IMR-90 (cell line): Measurements from ENCODE around the gene LMAN2L. TPM values are rescaled to one million over a fixed set of nuclear protein-coding genes. Genes with fewer than 3 reads are reported as not detected.

Experiments used
- ATAC-seq: fragments of 200-7000 bp; cut with Tn5 transposase; 2 replicates; pipeline ENCODE4 v1.9.1; 2020; ENCODE audit warnings: low read depth, mild to moderate bottlenecking, moderate library complexity
- BruUV-seq: library from RNA; stranded (reverse); fragments of 400-500 nt; replicated peaks from 2 replicates; lab custom pipeline; 2021; lab: Mats Ljungman, UMichigan
- CTCF ChIA-PET: fragments of 300-600 bp; formaldehyde crosslinking; extraction: SDS; loops from one replicate; lab custom pipeline; 2021; ENCODE audit warnings: antibody characterized with exemption; lab: Yijun Ruan, JAX
- POLR2A ChIA-PET: fragments of 300-600 bp; sonication (Branson Sonifier 250); formaldehyde crosslinking; loops from one replicate; lab custom pipeline; 2022; ENCODE audit warnings: antibody characterized with exemption; ENCODE audit not compliant: unreplicated experiment; lab: Charles Lee
- DNase-seq: peaks from one replicate; pipeline ENCODE4 v3.0.0; 2013
- H2AFZ ChIP-seq: replicated peaks from 2 replicates; pipeline ENCODE3; 2013; ENCODE audit warnings: low read length, mild to moderate bottlenecking; ENCODE audit not compliant: poor library complexity
- H2AK5ac ChIP-seq: 2 replicates; pipeline ENCODE4 v1.6.1; 2013; ENCODE audit warnings: low read depth, low read length, inconsistent platforms
- H2AK9ac ChIP-seq: replicated peaks from 2 replicates; pipeline ENCODE3; 2013; ENCODE audit warnings: mild to moderate bottlenecking, low read depth, low read length, moderate library complexity; ENCODE audit not compliant: poor library complexity
- H2BK120ac ChIP-seq: 2 replicates; pipeline ENCODE4 v1.6.1; 2013; ENCODE audit warnings: low read depth, low read length, inconsistent platforms
- H2BK15ac ChIP-seq: 3 replicates; pipeline ENCODE4 v1.6.1; 2013; ENCODE audit warnings: low read depth, low read length, inconsistent platforms
- H2BK20ac ChIP-seq: 2 replicates; pipeline ENCODE4 v1.6.1; 2013; ENCODE audit warnings: low read depth, mild to moderate bottlenecking, inconsistent platforms, low read length, moderate library complexity
- H2BK5ac ChIP-seq: 2 replicates; pipeline ENCODE4 v1.6.1; 2013; ENCODE audit warnings: mild to moderate bottlenecking, low read depth, low read length, inconsistent platforms; ENCODE audit not compliant: poor library complexity, severe bottlenecking
- H3K14ac ChIP-seq: replicated peaks from 2 replicates; pipeline ENCODE4 v1.6.1; 2013; ENCODE audit warnings: low read depth, low read length, inconsistent platforms
- H3K18ac ChIP-seq: 2 replicates; pipeline ENCODE4 v1.6.1; 2013; ENCODE audit warnings: low read depth, low read length, control low read depth
- H3K23ac ChIP-seq: 2 replicates; pipeline ENCODE4 v1.6.1; 2013; ENCODE audit warnings: low read depth, low read length, inconsistent platforms
- H3K27ac ChIP-seq: 2 replicates; pipeline ENCODE4 v1.5.1; 2013; ENCODE audit warnings: mild to moderate bottlenecking, control low read depth, low read length; ENCODE audit not compliant: insufficient read depth
- H3K27me3 ChIP-seq: 2 replicates; pipeline ENCODE4 v1.6.1; 2013; ENCODE audit warnings: low read length; ENCODE audit not compliant: control insufficient read depth, insufficient read depth
- H3K36me3 ChIP-seq: 2 replicates; pipeline ENCODE4 v1.6.1; 2013; ENCODE audit warnings: low read length, mixed read lengths; ENCODE audit not compliant: control insufficient read depth, insufficient read depth
- H3K4ac ChIP-seq: 2 replicates; pipeline ENCODE4 v1.6.1; 2013; ENCODE audit warnings: low read depth, low read length, inconsistent platforms
- H3K4me1 ChIP-seq: 2 replicates; pipeline ENCODE4 v1.6.1; 2013; ENCODE audit warnings: low read length, mixed read lengths; ENCODE audit not compliant: control insufficient read depth, insufficient read depth
- H3K4me2 ChIP-seq: 2 replicates; pipeline ENCODE4 v1.6.1; 2013; ENCODE audit warnings: low read depth, mild to moderate bottlenecking, control low read depth, low read length, moderate library complexity
- H3K4me3 ChIP-seq: 2 replicates; pipeline ENCODE4 v1.5.1; 2013; ENCODE audit warnings: low read depth, mild to moderate bottlenecking, control low read depth, low read length, moderate library complexity; ENCODE audit not compliant: insufficient read depth
- H3K56ac ChIP-seq: 2 replicates; pipeline ENCODE4 v1.6.1; 2013; ENCODE audit warnings: low read length, inconsistent platforms; ENCODE audit not compliant: insufficient read depth; ENCODE audit errors: extremely low read depth
- H3K79me1 ChIP-seq, 2 experiments: 2 replicates each; pipeline ENCODE4 v1.6.1; 2013; ENCODE audit warnings: low read length in 2 of 2, inconsistent platforms in 1 of 2, low read depth in 1 of 2
- H3K9ac ChIP-seq: 2 replicates; pipeline ENCODE4 v1.6.1; 2013; ENCODE audit warnings: low read depth, low read length, control low read depth
- H3K9me1 ChIP-seq: 2 replicates; pipeline ENCODE4 v1.6.1; 2013; ENCODE audit warnings: low read length, inconsistent platforms; ENCODE audit not compliant: insufficient read depth
- H3K9me3 ChIP-seq: 2 replicates; pipeline ENCODE4 v1.6.1; 2013; ENCODE audit warnings: low read length; ENCODE audit not compliant: control insufficient read depth, insufficient read depth
- H4K20me1 ChIP-seq: 2 replicates; pipeline ENCODE4 v1.6.1; 2013; ENCODE audit warnings: low read length, inconsistent platforms; ENCODE audit not compliant: insufficient read depth
- H4K5ac ChIP-seq: 2 replicates; pipeline ENCODE4 v1.6.1; 2013; ENCODE audit warnings: mild to moderate bottlenecking, low read depth, low read length, control low read depth
- H4K8ac ChIP-seq, 2 experiments: 2 replicates each; pipeline ENCODE4 v1.6.1; 2013; ENCODE audit warnings: low read depth in 2 of 2, low read length in 2 of 2, control low read depth in 1 of 2, inconsistent platforms in 1 of 2
- H4K91ac ChIP-seq: 2 replicates; pipeline ENCODE4 v1.6.1; 2013; ENCODE audit warnings: low read depth, low read length, inconsistent platforms; ENCODE audit not compliant: insufficient read depth
- BHLHE40 ChIP-seq: fragments of 150-350 bp; IDR thresholded peaks from 2 replicates; pipeline ENCODE4 v1.6.1; 2016; ENCODE audit warnings: mild to moderate bottlenecking, low read depth, low read length
- CTCF ChIP-seq: conservative IDR thresholded peaks from 2 replicates; pipeline ENCODE4 v1.5.1; 2012; ENCODE audit warnings: mild to moderate bottlenecking, low read depth, low read length, improper control_type of control experiment
- FOS ChIP-seq: fragments of 150-350 bp; IDR thresholded peaks from 2 replicates; pipeline ENCODE4 v1.6.1; 2016; ENCODE audit warnings: low read depth, low read length
- MAFK ChIP-seq: IDR thresholded peaks from 2 replicates; pipeline ENCODE4 v1.6.1; 2012; ENCODE audit warnings: low read depth, low read length, improper control_type of control experiment
- SMC3 ChIP-seq: fragments of 150-350 bp; IDR thresholded peaks from 2 replicates; pipeline ENCODE4 v1.6.1; 2016; ENCODE audit warnings: low read depth, mild to moderate bottlenecking, antibody characterized with exemption, low read length, moderate library complexity
- WGBS, 2 experiments: methylation state at CpG; one replicate each; pipeline versions ENCODE4 v1.1.5 to v1.1.7; 2013; ENCODE audit warnings: missing lambda C conversion rate in 2 of 2; ENCODE audit not compliant: insufficient read length in 1 of 2; ENCODE audit errors: extremely low coverage in 2 of 2; 5-methylcytosine and 5-hydroxymethylcytosine counted together
- dilution Hi-C: fragments of 300-500 bp; cut with HindIII; formaldehyde crosslinking; loops from one replicate; pipeline ENCODE4 v1.14.3; 2018; ENCODE audit warnings: low sequenced_read_pairs; ENCODE audit not compliant: unreplicated experiment
- in situ Hi-C: fragments of 300-500 bp; cut with MboI; formaldehyde crosslinking; loops from 3 replicates; pipeline ENCODE4 v1.14.3; 2019; ENCODE audit warnings: low sequenced_read_pairs, inconsistent platforms, mixed read lengths
- intact Hi-C: fragments of 100-400 bp; cut with micrococcal nuclease; formaldehyde crosslinking; loops from 2 replicates; pipeline ENCODE4 v1.10.0; 2022
- polyA plus RNA-seq, 3 experiments: library from polyadenylated mRNA; depleted of rRNA; stranded (reverse); fragments of >200 nt; gene quantifications; 2 replicates each; pipeline ENCODE4 v1.2.3, GENCODE V29; 2012; ENCODE audit warnings: low replicate concordance in 1 of 3
- total RNA-seq: library from RNA; depleted of rRNA; stranded (reverse); fragments of >200 nt; gene quantifications from 2 replicates; pipeline ENCODE4 v1.2.3, GENCODE V29; 2012

Gene LMAN2L
- total and polyA plus RNA-seq, 2 of the 4 experiments (the other 2 are of a cell fraction), result 22.5 to 22.9 TPM

- POLR2A ChIA-PET, result no interaction called here
- WGBS, 2 experiments, result no CpG with 5 or more reads among the region's 5 CpGs
Measured at GRCh38 chr2:96680561-96681141, 59.2 kb downstream of the LMAN2L start.

More at GRCh38 chr2:96680561-96681141, 59.2 kb downstream of the LMAN2L start:
- Histone ChIP-seq H3K4me3 (no peak overlapping the region), H4K20me1 (no peaks in the 10 kb centered on the region), H2BK20ac (no peak overlapping the region), H3K9me3 (no peaks in the 10 kb centered on the region), H3K9ac (no peak overlapping the region), H2AK5ac (no peak overlapping the region), H3K79me1 (no peaks in the 10 kb centered on the region), H4K8ac (no peak overlapping the region), H2BK15ac (no peak overlapping the region), H3K36me3 (no peaks in the 10 kb centered on the region), H2BK120ac (no peak overlapping the region), H2AFZ (no peak overlapping the region), H3K18ac (no peak overlapping the region), H2AK9ac (no peak overlapping the region), H3K4ac (no peak overlapping the region), H4K91ac (no peak overlapping the region), H3K23ac (no peak overlapping the region), H3K9me1 (no peaks in the 10 kb centered on the region), H3K27me3 (peaks cover 21% of the 10 kb centered on the region), H3K4me2 (no peak overlapping the region), H4K5ac (no peak overlapping the region), H3K4me1 (peaks cover 9% of the 10 kb centered on the region; the same call in 1 of the 2 replicates), H2BK5ac (no peak overlapping the region), H3K14ac (no peak overlapping the region), H3K27ac (no peak overlapping the region), H3K56ac (no peak overlapping the region)
- CTCF ChIA-PET, result no interaction called here
- in situ Hi-C loops, result no loop called here
- TF ChIP-seq CTCF (no peak), MAFK (no peak), SMC3 (no peak), BHLHE40 (no peak), FOS (no peak)
- BruUV-seq, result no TSS peak
- dilution Hi-C loops, result no loop called here
- DNase-seq (no peak), ATAC-seq (no peak)
- intact Hi-C loops, result no loop called here
